Choroid plexus epithelial cell (primary cell): ENCODE data around the gene IQUB.
A peak's percentile ranks its signal among the peaks of the same experiment; 100 is the strongest.
"Not testable (repeated sequence)": the region's sequence is repeated elsewhere in the genome, so short reads cannot be mapped to it uniquely, and the experiment has no call there.

Source experiments
- DNase-seq: peaks from one replicate; pipeline ENCODE4 v3.0.0-alpha.2; 2010; ENCODE audit warnings: low read depth
- H3K4me3 ChIP-seq: 2 replicates; pipeline ENCODE4 v1.5.1; 2011; ENCODE audit warnings: low read depth, mild to moderate bottlenecking, control low read depth, low read length, moderate library complexity
- CTCF ChIP-seq: conservative IDR thresholded peaks from 2 replicates; pipeline ENCODE4 v1.5.1; 2011; ENCODE audit warnings: low read depth, mild to moderate bottlenecking, control low read depth, inconsistent platforms, low read length, moderate library complexity

The IQUB gene

DNA sequence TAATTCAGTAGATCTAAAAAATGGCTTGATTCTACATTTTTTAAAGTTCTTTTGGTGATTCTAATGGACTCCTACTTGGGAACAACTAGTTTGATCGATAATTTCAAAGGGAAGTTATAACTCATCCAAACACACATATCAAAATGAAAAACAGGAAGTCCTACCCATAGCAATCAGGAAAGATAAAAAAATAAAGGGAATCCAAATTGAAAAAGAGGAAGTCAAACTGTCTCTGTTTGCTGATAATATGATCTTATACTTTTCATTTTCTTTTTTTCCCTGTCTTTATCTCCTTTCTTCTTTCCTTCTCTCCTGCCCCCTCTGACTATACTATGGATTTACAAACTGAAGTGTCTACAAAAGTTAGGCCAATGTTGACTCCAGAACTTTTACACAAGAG lies 118.8 kb downstream of the IQUB start:
- TF ChIP-seq CTCF, result no peak
- no peak for DNase-seq
- no peak overlapping the region for H3K4me3 ChIP-seq

DNA sequence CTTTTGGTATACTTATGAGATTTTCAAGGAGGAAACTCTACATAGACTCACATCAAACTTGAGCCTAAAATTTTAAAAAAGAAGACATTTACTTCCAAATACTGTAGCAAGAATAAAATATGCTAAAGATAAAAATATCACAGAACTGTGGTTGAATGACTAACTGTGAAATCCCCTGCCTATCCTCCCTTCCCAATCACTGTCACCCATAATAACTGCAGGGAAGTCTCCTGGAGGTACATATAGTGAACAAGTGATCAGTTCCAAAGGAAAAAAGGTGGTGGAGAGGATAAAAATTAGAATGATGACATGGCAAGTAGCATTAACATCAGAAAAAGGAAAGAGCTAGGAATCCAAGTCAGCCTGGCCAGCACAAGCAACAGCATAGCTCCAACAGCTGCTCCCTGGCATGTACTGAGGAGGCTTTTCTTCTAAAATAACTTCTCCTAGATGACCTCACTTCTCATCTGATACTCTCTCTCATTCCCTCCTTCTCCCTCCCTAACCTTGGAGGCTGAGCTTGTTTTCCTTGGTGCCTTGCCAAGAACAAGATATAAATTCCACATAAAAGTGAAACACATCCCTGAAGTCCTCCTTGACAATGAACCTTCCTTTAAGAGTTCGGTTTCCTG lies 124.0 kb downstream of the IQUB start:
- H3K4me3 ChIP-seq, result no peak overlapping the region
- peak; percentile 97 for DNase-seq
- no peak for TF ChIP-seq CTCF

GRCh38 chr7:123407951-123408350 lies 126.4 kb downstream of the IQUB start:
- H3K4me3 ChIP-seq, DNase-seq: not testable (repeated sequence)
